ENCODE results near the gene CAMK4. TPM values are rescaled to one million over a fixed set of nuclear protein-coding genes. Genes with fewer than 3 reads are reported as not detected.

The CAMK4 gene
- total RNA-seq, 1 donor from 2014 or later = 106 TPM

DNA sequence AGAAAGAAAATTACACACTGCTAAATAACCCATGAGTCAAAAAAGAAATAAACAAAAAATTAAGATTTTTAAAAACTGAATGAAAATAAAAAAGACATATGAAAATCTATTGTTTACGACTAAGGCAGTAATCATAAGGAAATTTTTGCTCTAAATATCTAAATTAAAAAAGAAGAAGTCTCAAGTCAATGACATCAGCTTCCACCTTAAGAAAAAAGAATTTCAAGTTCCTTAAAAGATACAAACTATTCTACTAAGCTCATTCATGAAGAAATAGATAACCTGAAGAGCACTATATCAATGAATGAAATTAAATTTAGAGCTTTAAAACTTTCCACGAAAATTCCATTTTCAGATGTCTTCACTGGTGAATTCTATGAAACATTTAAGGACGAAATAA, 303.9 kb downstream of the CAMK4 start:
- intact Hi-C loops (cut with micrococcal nuclease) = no loop called here

DNA sequence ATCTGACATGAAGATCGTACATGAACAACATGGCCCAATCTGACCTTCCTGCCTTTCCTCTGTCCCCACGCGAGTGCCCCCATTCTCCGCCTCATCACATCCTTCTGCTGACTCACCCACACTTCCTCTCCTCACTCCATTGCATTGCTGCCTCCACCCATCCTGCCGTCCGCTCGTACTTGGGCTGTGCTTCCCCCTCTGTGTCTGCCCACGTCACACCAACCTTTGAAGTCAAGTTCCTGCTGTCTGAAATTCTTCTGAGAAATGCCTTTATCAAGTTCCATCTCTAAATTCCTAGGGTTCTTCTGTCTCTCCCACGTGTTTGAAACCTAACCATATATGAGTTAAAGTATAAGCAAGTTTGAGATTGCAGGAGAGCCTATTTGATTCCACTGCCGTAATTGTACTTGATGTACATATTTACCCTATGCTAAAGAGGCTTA, 306.1 kb downstream of the CAMK4 start:
- intact Hi-C loops (cut with micrococcal nuclease) = loop anchor here (1.0 to 5.0 kb wide), 4 partner anchors 18 to 630 kb away; partner anchors contain the start of gene STARD4

DNA sequence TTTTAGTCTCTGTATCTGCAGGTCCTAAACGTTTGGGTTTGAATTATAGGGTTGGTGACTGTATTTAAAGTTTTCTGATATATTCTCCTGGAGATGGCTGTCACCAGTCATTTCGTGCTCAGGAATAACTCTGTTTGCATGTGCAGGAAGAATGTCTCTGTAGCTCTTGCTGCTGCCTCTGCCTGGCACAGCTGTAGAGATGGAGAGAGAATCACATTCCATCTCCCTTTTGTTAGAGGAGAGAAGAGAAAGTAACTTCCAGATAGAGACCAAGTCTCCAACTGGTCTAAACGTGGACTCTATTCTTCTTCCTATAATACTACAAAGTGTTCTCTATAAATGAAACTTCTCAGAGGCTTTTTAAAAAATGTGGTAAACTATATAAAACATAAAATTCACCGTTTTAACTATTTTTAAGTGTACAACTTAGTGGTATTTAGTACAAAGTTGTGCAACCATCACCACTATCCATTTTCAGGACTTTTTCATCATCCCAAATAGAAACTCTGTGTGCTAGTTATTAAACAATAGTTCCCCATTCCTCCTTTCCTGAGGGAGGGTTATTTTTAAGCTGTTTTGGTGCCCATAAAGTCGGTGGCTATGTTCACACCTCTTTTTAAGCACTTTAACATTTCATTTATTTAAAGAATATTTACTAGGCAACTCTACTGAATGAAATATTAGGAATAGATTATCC, 308.9 kb downstream of the CAMK4 start:
- intact Hi-C loops (cut with micrococcal nuclease) = loop anchor here (5.0 kb wide), 2 partner anchors 301 to 614 kb away; no protein-coding TSS in a partner anchor

DNA sequence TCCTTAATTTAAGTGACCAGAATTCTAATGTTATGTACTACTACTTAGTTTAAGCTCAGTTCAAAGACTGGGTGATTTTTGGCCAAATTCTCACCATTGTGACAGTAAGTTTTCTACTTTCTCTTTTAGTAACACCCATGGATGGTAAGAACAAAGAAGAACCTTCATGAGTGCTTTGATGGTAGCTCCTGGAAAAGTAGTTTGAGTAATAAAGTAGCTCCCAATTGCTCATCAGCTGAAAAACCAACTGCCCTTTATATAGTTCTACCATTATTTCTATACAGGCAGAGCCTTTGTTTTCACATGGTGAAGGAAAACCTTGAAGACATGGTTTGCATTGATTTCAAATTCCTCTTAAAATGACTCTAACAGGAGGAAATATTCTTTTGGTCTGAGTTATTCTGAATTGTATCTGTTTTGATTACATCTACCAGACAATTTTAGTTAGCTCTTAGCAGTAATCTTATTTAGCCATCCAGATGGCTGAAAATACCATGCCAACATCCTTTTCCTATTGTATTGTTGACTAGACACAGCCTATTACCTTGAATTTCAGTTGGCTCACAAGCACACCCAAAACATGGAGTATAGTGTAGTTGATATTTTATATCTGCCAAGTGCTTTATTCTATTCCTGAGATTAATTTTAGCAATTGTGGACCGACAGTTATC, 311.8 kb downstream of the CAMK4 start:
- intact Hi-C loops (cut with micrococcal nuclease) = no loop called here

DNA sequence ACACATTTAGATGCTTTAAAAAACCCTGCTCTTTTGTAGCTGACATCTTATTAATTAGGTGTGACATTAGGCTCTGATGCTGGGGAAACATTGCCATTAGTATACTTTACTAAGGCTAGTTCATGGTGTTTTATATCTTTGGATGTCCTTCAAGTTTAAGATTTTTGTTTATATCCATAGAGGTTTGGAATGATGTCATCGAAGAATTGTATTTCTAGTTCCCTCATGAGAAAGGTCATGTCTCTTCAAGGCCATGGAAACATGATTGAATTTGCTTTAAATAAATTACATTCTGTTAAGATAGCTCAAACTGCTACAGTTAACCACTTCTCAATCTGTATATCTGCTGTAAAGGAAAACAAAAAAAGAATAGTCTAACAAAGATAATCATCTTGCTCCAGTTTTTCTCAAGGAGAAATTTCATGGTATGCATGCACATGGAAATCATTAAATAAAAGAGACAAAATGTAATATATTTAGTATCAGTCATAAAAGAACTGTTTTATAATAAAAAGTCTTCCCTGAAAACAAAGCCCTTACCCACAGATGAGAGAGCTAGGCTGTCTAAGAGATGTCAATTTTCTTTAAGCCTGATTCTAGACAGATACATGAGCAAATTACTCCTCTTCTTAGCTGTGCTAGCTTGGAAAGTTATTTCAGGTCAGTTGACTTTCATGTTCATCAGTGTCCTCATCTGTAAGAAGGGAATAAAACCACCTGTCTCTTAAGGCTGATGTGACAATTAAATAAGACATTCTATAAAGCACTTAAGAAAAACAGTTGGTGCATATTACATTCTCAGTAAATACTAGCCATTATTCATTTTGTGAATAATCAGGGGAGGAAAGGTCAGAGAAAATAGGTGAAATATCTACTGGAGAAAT, 313.2 kb downstream of the CAMK4 start:
- intact Hi-C loops (cut with micrococcal nuclease) = no loop called here

Other genes with a start within 250 kb of the CAMK4 start
- gene TSLP, start 152.7 kb upstream of the CAMK4 start, total RNA-seq = not detected in 2 replicates
- gene WDR36, start 132.0 kb upstream of the CAMK4 start, total RNA-seq = 38.9 and 42.1 TPM in 2 replicates

Measured in T-helper 2 cell treated with Interferon-gamma antibody and Interleukin-4, amounts not matched to agents 100 ng/mL and 5 ng/mL, for 36 hours (primary cell).